Transverse colon (tissue), 4 donors: ENCODE measurements around the gene PRPF40B. TPM values are rescaled to one million over a fixed set of nuclear protein-coding genes. Genes with fewer than 3 reads are reported as not detected.

Experiments
- DNase-seq: peaks from one replicate; pipeline ENCODE4 v3.0.0-alpha.2; 2019
- H3K27ac ChIP-seq, 4 donors: fragments of 200-600 bp; sonication (generic); 2 replicates each; pipeline ENCODE4 v1.5.1; 2016 to 2018; ENCODE audit warnings: inconsistent platforms in 4 of 4
- H3K27me3 ChIP-seq: fragments of 200-600 bp; sonication (generic); 2 replicates; pipeline ENCODE4 v1.5.1; 2017; ENCODE audit warnings: inconsistent platforms
- H3K36me3 ChIP-seq, 4 donors: fragments of 200-600 bp; sonication (generic); 2 replicates each; pipeline ENCODE4 v1.5.1; 2017 to 2019; ENCODE audit warnings: inconsistent platforms in 4 of 4
- H3K4me1 ChIP-seq, 4 donors: fragments of 200-600 bp; sonication (generic); 2 replicates each; pipeline ENCODE4 v1.5.1; 2017 to 2020; ENCODE audit warnings: inconsistent platforms in 4 of 4
- H3K4me3 ChIP-seq, 4 donors: fragments of 200-600 bp; sonication (generic); 1 replicate in 1 of 4; 2 replicates in 3 of 4; pipeline versions ENCODE4 v1.5.1 to v1.6.1; 2017 to 2019; ENCODE audit warnings: inconsistent platforms in 4 of 4
- H3K9me3 ChIP-seq, 2 donors: fragments of 200-600 bp; sonication (generic); 2 replicates each; pipeline ENCODE4 v1.5.1; 2017 to 2019; ENCODE audit warnings: inconsistent platforms in 2 of 2
- CTCF ChIP-seq, 5 experiments: fragments of 200-600 bp in 3 of 5; fragments of 450-650 bp in 2 of 5; sonication (generic) in 3 of 5; IDR thresholded peaks; 1 replicate in 2 of 5; 2 replicates in 3 of 5; pipeline ENCODE4 v1.5.1; 2016 to 2017; ENCODE audit warnings: antibody characterized with exemption in 5 of 5, inconsistent platforms in 3 of 5, mild to moderate bottlenecking in 2 of 5, moderate library complexity in 1 of 5
- EP300 ChIP-seq: sonication (generic); formaldehyde crosslinking; IDR thresholded peaks from one replicate; pipeline ENCODE4 v1.6.1; 2017; ENCODE audit warnings: antibody characterized with exemption, low read depth
- POLR2A ChIP-seq: fragments of 450-650 bp; IDR thresholded peaks from one replicate; pipeline ENCODE4 v1.6.1; 2016; ENCODE audit warnings: antibody characterized with exemption, mild to moderate bottlenecking, moderate library complexity
- POLR2AphosphoS5 ChIP-seq, 3 donors: sonication (generic); formaldehyde crosslinking; IDR thresholded peaks; one replicate each; pipeline ENCODE4 v1.6.1; 2016; ENCODE audit warnings: antibody characterized with exemption in 3 of 3
- WGBS, 2 donors: methylation state at CpG; one replicate each; pipeline ENCODE4 v1.1.5; 2018; ENCODE audit warnings: low coverage in 1 of 2; 5-methylcytosine and 5-hydroxymethylcytosine counted together
- in situ Hi-C, 4 donors: fragments of 200-750 bp; cut with MboI; loops; one replicate each; pipeline versions ENCODE4 v1.15.0 to v1.15.1; 2017; ENCODE audit warnings: low sequenced_read_pairs in 3 of 4, low pct_ligation_motif_present in 1 of 4, low pct_unique_long_range_greater_than_20kb in 1 of 4
- intact Hi-C: fragments of 100-400 bp; cut with DNase I; formaldehyde crosslinking; loops from one replicate; pipeline ENCODE4 v1.15.1; 2023; ENCODE audit warnings: low total_unique reads
- total RNA-seq, 4 donors: library from RNA; depleted of rRNA; stranded (reverse); fragments of >200 nt; gene quantifications; one replicate each; pipeline ENCODE4 v1.1.0, GENCODE V29; 2016

PRPF40B gene
- total RNA-seq, 4 donors from 2014 or later = 3.7 to 12.7 (median 8.7) TPM

- WGBS, 2 donors = 97 to 100% methylated on average over 4 of the region's 4 CpGs
- in situ Hi-C loops = no loop called here
- DNase-seq = no peak
- TF ChIP-seq EP300 (no peak), POLR2A (no peak), CTCF (IDR thresholded peaks at IDR 0.05) (no peak)
- no peaks in the 10 kb centered on the region for H3K36me3 ChIP-seq
- H3K4me3 ChIP-seq = no peak overlapping the region
- H3K27me3 ChIP-seq = no peaks in the 10 kb centered on the region
- no peaks in the 10 kb centered on the region for H3K9me3 ChIP-seq
- intact Hi-C loops = no loop called here
- peak overlapping the region in 3 of 4 donors; percentile 64 to 76 (median 71) for H3K27ac ChIP-seq
- H3K4me1 ChIP-seq = peaks cover 8 to 35% (median 16%) of the 10 kb centered on the region in 4 donors
These were observed 40.8 kb downstream of the PRPF40B start for GRCh38 chr12:49664167-49664566.

- H3K4me1 ChIP-seq = peaks cover 8 to 35% (median 16%) of the 10 kb centered on the region in 4 donors
- TF ChIP-seq POLR2AphosphoS5 (IDR thresholded peaks at IDR 0.05) (no peak), POLR2A (no peak), EP300 (no peak), CTCF (IDR thresholded peaks at IDR 0.05) (no peak)
- intact Hi-C loops (no loop called here), in situ Hi-C loops (no loop called here)
- H3K27me3 ChIP-seq = no peaks in the 10 kb centered on the region
- WGBS, 2 donors = 82 to 83% methylated on average over 2 to 4 of the region's 4 CpGs
- H3K4me3 ChIP-seq = no peak overlapping the region
- peak overlapping the region in 3 of 4 donors; percentile 4 to 76 (median 64) for H3K27ac ChIP-seq
- no peak for DNase-seq
- H3K9me3 ChIP-seq = no peaks in the 10 kb centered on the region
- no peaks in the 10 kb centered on the region for H3K36me3 ChIP-seq
These were observed 41.4 kb downstream of the PRPF40B start for GRCh38 chr12:49664591-49665239.

GRCh38 chr12:49665384-49665783 lies 42.0 kb downstream of the PRPF40B start:
- H3K9me3 ChIP-seq = no peaks in the 10 kb centered on the region
- no peaks in the 10 kb centered on the region for H3K27me3 ChIP-seq
- H3K4me3 ChIP-seq = no peak overlapping the region
- TF ChIP-seq POLR2AphosphoS5 (IDR thresholded peaks at IDR 0.05) (no peak), POLR2A (no peak), EP300 (no peak), CTCF (IDR thresholded peaks at IDR 0.05) (no peak)
- peaks cover 8 to 42% (median 16%) of the 10 kb centered on the region in 4 donors for H3K4me1 ChIP-seq
- WGBS, 2 donors = 79% methylated on average over 2 of the region's 2 CpGs; no CpG with 5 or more reads in 1 of the 2 donors
- H3K36me3 ChIP-seq = no peaks in the 10 kb centered on the region
- DNase-seq = no peak
- in situ Hi-C loops (no loop called here), intact Hi-C loops (no loop called here)
- no peak overlapping the region for H3K27ac ChIP-seq

- H3K4me1 ChIP-seq = peaks cover 9 to 47% (median 20%) of the 10 kb centered on the region in 4 donors
- in situ Hi-C loops = no loop called here
These were observed 42.8 kb downstream of the PRPF40B start for GRCh38 chr12:49666176-49666575.

More at GRCh38 chr12:49666176-49666575, 42.8 kb downstream of the PRPF40B start:
- Histone ChIP-seq H3K4me3 (no peak overlapping the region), H3K27ac (no peak overlapping the region), H3K27me3 (no peaks in the 10 kb centered on the region), H3K36me3 (no peaks in the 10 kb centered on the region), H3K9me3 (no peaks in the 10 kb centered on the region)
- TF ChIP-seq POLR2AphosphoS5 (IDR thresholded peaks at IDR 0.05) (no peak), CTCF (IDR thresholded peaks at IDR 0.05) (no peak), EP300 (no peak), POLR2A (no peak)
- intact Hi-C loops = no loop called here
- no peak for DNase-seq
- WGBS, 2 donors = 94 to 100% methylated on average over 3 to 4 of the region's 4 CpGs
